HG03354 (cell line): Measurements from ENCODE around the gene CCDC6.

Experiments
- ATAC-seq: cut with Tn5 transposase; IDR thresholded peaks from one replicate; pipeline ENCODE4 v1.9.1; 2021; ENCODE audit warnings: mild to moderate bottlenecking; ENCODE audit not compliant: unreplicated experiment, poor library complexity, severe bottlenecking

CCDC6 gene

DNA sequence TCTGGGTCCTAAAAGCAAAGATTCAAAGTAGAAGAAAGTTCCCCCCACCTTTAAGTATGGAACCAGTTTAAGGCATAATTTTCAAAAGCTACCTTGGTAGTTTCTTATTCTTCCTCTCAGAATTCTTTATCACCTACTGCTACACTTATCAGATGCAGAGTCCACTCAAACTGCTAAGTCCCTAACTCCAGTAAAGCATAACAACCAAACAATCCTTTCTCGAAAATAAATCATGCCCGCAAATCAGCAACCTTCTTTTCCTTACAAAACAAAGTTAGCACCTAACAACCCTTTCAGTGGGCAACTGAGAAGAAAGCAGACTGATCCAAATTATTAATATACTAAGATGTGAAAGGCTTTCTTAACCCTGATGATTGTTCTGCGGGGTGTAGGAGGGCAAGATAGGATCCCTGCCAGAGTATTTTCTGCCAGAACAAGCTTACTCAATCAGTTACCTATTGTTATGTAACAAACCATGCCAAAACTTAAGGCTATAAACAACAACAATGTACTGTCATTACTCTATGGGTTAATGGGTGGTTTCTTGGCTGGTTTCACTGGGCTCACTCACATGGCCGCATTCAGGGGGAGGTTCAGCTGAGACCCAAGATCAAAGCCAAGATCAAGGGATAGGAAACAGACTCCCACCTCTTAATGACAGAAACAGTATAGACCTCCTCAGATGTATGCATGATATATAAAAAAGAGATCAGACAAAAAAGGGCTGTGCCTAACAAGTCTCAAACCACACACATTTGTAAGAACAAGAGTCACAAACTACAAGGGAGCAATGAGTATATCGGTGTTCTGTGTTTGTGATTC is 42.0 kb downstream of the CCDC6 start:
- peak; percentile 52 for ATAC-seq

DNA sequence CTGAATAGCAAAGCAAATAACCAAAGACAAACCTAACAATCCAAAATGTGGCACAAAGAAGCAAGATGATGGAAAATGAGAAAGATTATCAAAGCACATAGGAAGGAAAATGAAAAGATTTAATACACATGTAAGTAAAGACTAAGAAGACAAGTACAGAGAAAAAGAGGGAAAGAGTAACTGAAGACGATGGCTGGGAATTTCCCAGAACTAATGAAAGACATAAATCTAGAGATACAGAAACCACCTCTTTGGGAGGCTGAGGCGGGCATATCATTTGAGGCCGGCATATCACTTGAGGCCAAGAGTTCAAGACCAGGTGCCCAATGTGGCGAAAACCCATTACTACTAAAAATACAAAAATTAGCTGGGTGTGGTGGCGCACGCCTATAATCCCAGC is 46.8 kb downstream of the CCDC6 start:
- ATAC-seq = no peak

DNA sequence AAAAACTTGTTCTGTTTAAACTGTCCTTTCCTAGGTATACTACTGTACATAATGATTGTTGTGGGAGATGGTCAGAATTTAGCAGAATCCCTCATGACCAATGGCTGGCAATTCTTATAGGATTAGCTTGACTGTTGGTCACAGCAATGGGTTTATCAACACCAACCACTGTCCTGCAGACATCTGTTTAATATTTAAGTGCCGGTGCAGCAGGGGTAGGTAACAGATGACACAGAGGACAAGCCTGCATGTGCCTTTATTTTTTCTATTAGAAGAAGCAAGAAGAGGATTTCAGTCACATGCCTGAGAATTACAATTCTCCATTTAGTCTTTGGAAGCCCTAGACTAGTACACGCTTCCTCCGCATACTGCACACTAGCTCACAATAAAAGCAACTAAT is 48.4 kb downstream of the CCDC6 start:
- ATAC-seq = no peak

DNA sequence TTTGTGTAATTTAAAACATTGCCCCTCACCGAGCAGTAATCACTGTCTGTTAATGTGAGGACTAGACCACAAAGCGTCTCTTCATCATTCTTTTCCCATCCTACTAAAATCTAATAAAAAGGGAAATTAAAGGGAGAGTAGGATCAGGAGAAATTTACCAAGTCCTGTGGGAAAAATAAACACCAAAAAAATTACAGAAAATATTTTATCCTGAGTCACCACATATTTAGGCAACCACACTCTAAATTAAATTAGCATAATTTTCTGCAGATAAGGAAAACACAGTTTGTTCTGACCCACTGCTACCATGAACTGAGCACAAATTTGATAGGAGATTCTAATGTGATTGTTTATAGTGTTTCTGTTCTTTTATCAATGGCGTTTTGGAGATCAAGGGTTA is 49.3 kb downstream of the CCDC6 start:
- no peak for ATAC-seq

GRCh38 chr10:59856104-59856503 is 50.3 kb downstream of the CCDC6 start:
- ATAC-seq = no peak

GRCh38 chr10:59854571-59854970 is 51.8 kb downstream of the CCDC6 start:
- no peak for ATAC-seq

DNA sequence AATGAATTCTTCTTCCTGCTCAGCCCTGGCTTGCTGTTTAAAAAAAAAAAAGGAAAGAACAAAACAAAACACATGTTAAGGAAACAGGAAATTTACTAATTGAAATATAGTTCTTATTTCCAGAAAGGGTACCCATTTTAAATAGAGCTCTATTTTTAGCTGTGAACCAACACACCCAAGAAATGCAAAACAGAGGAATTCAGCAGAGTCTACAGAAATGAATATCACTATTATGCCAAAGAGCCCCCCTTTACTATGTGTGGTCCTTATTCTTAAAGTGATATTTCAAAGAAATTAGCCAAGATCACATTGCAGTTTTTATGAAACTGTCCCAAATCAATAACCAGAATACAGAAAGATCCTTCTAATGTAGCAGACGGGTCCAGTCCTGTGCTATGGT is 53.7 kb downstream of the CCDC6 start:
- ATAC-seq = no peak

GRCh38 chr10:59851864-59852263 is 54.5 kb downstream of the CCDC6 start:
- ATAC-seq = no peak

DNA sequence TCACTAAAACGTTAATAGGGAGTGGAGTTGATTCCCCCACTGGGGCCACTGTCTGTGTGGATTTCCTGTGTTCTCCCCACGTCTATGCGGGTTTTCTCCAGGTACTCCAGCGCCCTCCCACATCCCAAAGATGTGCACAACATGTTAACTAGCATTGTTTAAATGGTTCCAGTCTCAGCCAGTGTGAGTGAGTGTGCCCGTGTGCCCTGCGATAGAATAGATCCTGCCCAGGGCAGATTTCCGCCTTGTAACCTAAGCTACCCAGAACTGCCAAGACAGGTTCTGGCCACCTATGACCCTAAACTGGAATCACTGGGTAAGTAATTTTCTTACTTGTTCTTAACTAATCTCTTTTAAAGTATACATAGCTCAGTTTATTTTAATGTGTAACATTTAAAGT is 58.5 kb downstream of the CCDC6 start:
- no peak for ATAC-seq

GRCh38 chr10:59847326-59847725 is 59.0 kb downstream of the CCDC6 start:
- no peak for ATAC-seq

GRCh38 chr10:59844436-59844835 is 61.9 kb downstream of the CCDC6 start:
- no peak for ATAC-seq

GRCh38 chr10:59843748-59844147 is 62.6 kb downstream of the CCDC6 start:
- no peak for ATAC-seq

GRCh38 chr10:59839576-59839975 is 66.8 kb downstream of the CCDC6 start:
- ATAC-seq = no peak

DNA sequence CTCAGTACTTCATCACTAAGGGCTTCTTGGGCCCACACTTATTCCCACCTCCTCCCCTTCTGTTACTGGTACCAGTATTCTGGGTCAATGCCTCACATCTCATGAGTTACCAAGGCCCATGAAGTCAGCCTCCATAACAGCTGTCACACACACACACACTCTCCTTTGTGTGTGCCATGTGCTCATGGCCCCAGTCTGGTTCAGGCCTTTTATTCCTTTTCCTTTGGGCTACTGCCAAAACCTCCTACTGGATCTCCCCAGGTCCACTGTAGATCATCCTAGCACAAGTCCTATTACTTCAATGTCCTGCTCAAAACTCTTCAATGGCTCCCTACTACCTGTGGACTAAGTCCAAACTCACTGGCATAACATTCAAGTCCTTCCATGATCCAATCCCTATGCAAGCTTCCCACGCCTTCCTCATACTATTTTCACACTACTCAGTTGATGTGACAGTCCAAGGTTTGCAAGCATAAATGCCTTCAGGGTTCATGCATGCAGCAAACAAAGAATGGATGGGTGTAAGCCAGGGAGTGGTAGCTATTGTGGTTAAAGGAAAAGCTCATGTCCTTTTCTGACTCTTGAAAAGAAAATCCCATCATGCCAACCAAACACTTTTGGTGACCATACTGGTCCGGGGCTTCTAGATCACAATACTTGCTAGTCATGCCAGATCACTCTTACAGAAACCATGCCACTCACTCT is 68.1 kb downstream of the CCDC6 start:
- ATAC-seq = no peak

DNA sequence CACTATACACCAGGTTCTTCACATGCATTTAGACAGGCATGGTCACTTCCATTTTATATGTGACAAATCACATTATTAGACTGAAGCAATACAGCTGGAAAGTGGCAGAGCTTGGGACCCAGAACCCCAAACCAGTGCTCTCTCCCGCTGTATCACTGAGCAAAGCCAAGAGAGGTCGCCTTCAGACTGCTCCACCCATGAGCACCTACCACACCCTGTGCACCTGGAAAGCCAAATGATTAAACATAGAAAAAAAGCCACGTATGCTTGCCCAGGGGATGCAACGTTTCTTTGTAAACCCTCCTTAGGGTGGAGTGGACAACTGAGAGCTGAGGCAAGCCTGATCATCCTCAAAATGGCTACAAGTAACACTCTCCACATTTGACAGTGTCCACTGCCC is 72.5 kb downstream of the CCDC6 start:
- ATAC-seq = no peak

- ATAC-seq = no peak
These were observed 73.8 kb downstream of the CCDC6 start for GRCh38 chr10:59832506-59832905.

GRCh38 chr10:59831658-59832503 is 74.5 kb downstream of the CCDC6 start:
- no peak for ATAC-seq

DNA sequence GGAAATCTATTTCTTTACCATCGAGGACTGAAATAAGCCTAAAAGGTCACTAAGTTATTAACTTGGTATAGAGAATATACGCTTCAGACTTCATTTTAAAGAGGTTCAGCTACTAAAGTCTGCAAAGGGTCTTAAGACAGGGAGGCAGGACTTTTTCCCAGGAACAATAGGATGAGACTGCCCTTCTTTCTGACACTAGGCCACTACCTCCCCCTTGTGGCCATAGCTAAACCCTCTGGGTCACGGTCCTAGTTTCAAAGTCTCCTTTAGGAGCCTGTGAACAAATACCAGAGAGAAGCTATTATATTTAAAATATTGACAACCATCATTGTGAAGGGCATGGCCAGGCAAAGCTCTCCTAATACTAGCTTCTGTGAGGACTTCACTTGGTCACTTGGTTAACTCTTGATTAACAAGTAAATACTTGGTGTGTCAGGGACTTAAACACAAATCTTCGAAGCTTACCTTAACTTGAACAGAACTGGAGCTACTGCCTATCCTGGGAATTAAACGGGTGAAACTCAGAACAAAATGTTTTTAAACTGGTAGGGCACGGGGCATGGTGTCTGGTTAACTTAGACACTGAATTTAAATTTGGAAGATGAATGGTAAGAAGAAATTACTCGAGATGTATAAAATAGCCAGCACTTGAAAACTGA is 75.6 kb downstream of the CCDC6 start:
- ATAC-seq = no peak

- ATAC-seq = peak; percentile 83
These were observed 76.8 kb downstream of the CCDC6 start for GRCh38 chr10:59829601-59830000.

- ATAC-seq = no peak
These were observed 77.3 kb downstream of the CCDC6 start for GRCh38 chr10:59829024-59829423.
